HEK293T (cell line): ENCODE results near the gene ZPBP2.
"Not testable (repeated sequence)": the region's sequence is repeated elsewhere in the genome, so short reads cannot be mapped to it uniquely, and the experiment has no call there.

Experiments used
- CTCF ChIA-PET: fragments of 350-600 bp; formaldehyde crosslinking; extraction: SDS; loops from one replicate; lab custom pipeline; 2021; ENCODE audit warnings: antibody characterized with exemption, inconsistent platforms; lab: Yijun Ruan, JAX
- POLR2A ChIA-PET: fragments of 350-600 bp; formaldehyde crosslinking; extraction: SDS; loops from one replicate; lab custom pipeline; 2020; ENCODE audit warnings: antibody characterized with exemption, inconsistent platforms; lab: Yijun Ruan, JAX
- DNase-seq: peaks from one replicate; pipeline ENCODE4 v3.0.0; 2012; ENCODE audit warnings: mixed read lengths; ENCODE audit errors: extremely low spot score
- ARNT ChIP-seq: fragments of 450-650 bp; IDR thresholded peaks from 2 replicates; pipeline ENCODE4 v1.6.1; 2017; ENCODE audit warnings: mild to moderate bottlenecking
- BHLHE40 ChIP-seq: fragments of 450-650 bp; IDR thresholded peaks from 2 replicates; pipeline ENCODE4 v1.6.1; 2016; ENCODE audit warnings: mild to moderate bottlenecking, moderate library complexity, borderline replicate concordance
- CTBP1 ChIP-seq: fragments of 450-650 bp; IDR thresholded peaks from 2 replicates; pipeline ENCODE4 v1.6.1; 2016; ENCODE audit warnings: borderline replicate concordance
- ELF4 ChIP-seq: fragments of 450-650 bp; IDR thresholded peaks from 2 replicates; pipeline ENCODE4 v1.6.1; 2017; ENCODE audit warnings: antibody characterized with exemption
- FOXA1 ChIP-seq: fragments of 450-650 bp; IDR thresholded peaks from 2 replicates; pipeline ENCODE4 v1.6.1; 2016; ENCODE audit warnings: mild to moderate bottlenecking
- FOXK2 ChIP-seq: fragments of 450-650 bp; IDR thresholded peaks from 2 replicates; pipeline ENCODE4 v1.6.1; 2016; ENCODE audit warnings: mild to moderate bottlenecking
- FOXM1 ChIP-seq: fragments of 450-650 bp; IDR thresholded peaks from 2 replicates; pipeline ENCODE4 v1.6.1; 2017; ENCODE audit warnings: mild to moderate bottlenecking, borderline replicate concordance
- HDGF ChIP-seq: fragments of 450-650 bp; IDR thresholded peaks from 2 replicates; pipeline ENCODE4 v1.6.1; 2017; ENCODE audit warnings: antibody characterized with exemption, borderline replicate concordance
- L3MBTL2 ChIP-seq: fragments of 450-650 bp; conservative IDR thresholded peaks from 2 replicates; pipeline ENCODE4 v1.6.1; 2016; ENCODE audit warnings: mild to moderate bottlenecking
- LEF1 ChIP-seq: fragments of 450-650 bp; IDR thresholded peaks from 2 replicates; pipeline ENCODE4 v1.6.1; 2017; ENCODE audit warnings: mild to moderate bottlenecking, borderline replicate concordance
- NFRKB ChIP-seq: fragments of 450-650 bp; IDR thresholded peaks from 2 replicates; pipeline ENCODE4 v1.6.1; 2016; ENCODE audit warnings: mild to moderate bottlenecking, moderate library complexity
- PKNOX1 ChIP-seq: fragments of 450-650 bp; IDR thresholded peaks from 2 replicates; pipeline ENCODE4 v1.6.1; 2016
- SP1 ChIP-seq: fragments of 450-650 bp; IDR thresholded peaks from 2 replicates; pipeline ENCODE4 v1.6.1; 2017
- SUZ12 ChIP-seq: fragments of 450-650 bp; IDR thresholded peaks from 2 replicates; pipeline ENCODE4 v1.6.1; 2016; ENCODE audit warnings: mild to moderate bottlenecking
- TARDBP ChIP-seq: fragments of 450-650 bp; IDR thresholded peaks from 2 replicates; pipeline ENCODE4 v1.6.1; 2016
- ZNF384 ChIP-seq: fragments of 450-650 bp; IDR thresholded peaks from 2 replicates; pipeline ENCODE4 v1.6.1; 2016

Gene ZPBP2

GRCh38 chr17:39852239-39852638 is 15.8 kb upstream of the ZPBP2 start:
- no peak for DNase-seq
- ChIA-PET CTCF (no interaction called here), POLR2A (no interaction called here)
- TF ChIP-seq FOXA1 (no peak), SUZ12 (no peak), NFRKB (no peak), TARDBP (no peak), ARNT (no peak), LEF1 (no peak), FOXM1 (no peak), CTBP1 (no peak), SP1 (no peak), HDGF (no peak), ZNF384 (no peak), BHLHE40 (no peak), PKNOX1 (no peak), FOXK2 (no peak)

GRCh38 chr17:39854909-39855308 is 13.1 kb upstream of the ZPBP2 start:
- TF ChIP-seq FOXA1 (no peak), SUZ12 (no peak), SP1 (no peak), PKNOX1 (no peak), ZNF384 (no peak), ELF4 (no peak), CTBP1 (no peak), FOXK2 (no peak), LEF1 (no peak), NFRKB (no peak), BHLHE40 (no peak), HDGF (no peak), ARNT (no peak), L3MBTL2 (no peak), FOXM1 (no peak)
- ChIA-PET CTCF (no interaction called here), POLR2A (no interaction called here)
- no peak for DNase-seq

GRCh38 chr17:39855911-39856649 is 11.9 kb upstream of the ZPBP2 start:
- CTCF ChIA-PET, DNase-seq, POLR2A ChIA-PET: not testable (repeated sequence)

- POLR2A ChIA-PET, result interaction anchor here (1.3 kb wide), 1 partner anchor 35 kb away, joined by 3 read pairs; no protein-coding TSS in a partner anchor
- TF ChIP-seq CTBP1 (no peak), NFRKB (no peak), FOXK2 (no peak), TARDBP (no peak), SUZ12 (no peak), BHLHE40 (no peak), FOXM1 (no peak), ELF4 (no peak), SP1 (no peak), FOXA1 (no peak), ARNT (no peak), PKNOX1 (no peak), LEF1 (no peak), ZNF384 (no peak)
- DNase-seq, result no peak
- CTCF ChIA-PET, result interaction anchor here (0.6 kb wide), 1 partner anchor 23 kb away, joined by 3 read pairs; no protein-coding TSS in a partner anchor
Observed at GRCh38 chr17:39861235-39861634, 6.8 kb upstream of the ZPBP2 start.

GRCh38 chr17:39863244-39863917 is 4.6 kb upstream of the ZPBP2 start:
- TF ChIP-seq ELF4 (no peak), SUZ12 (no peak), PKNOX1 (no peak), FOXM1 (no peak), NFRKB (no peak), L3MBTL2 (no peak), FOXA1 (no peak), TARDBP (no peak), ARNT (no peak), SP1 (no peak), CTBP1 (no peak), ZNF384 (no peak), HDGF (no peak), LEF1 (no peak), FOXK2 (no peak)
- CTCF ChIA-PET, result no interaction called here
- DNase-seq, result no peak
- POLR2A ChIA-PET, result no interaction called here
